Spinal cord (tissue), 10 donors: ENCODE results near the gene AIG1. TPM values are rescaled to one million over a fixed set of nuclear protein-coding genes. Genes with fewer than 3 reads are reported as not detected.
"Not testable (repeated sequence)": the region's sequence is repeated elsewhere in the genome, so short reads cannot be mapped to it uniquely, and the experiment has no call there.

Experiments
- DNase-seq, 6 donors: peaks; one replicate each; pipeline versions ENCODE4 v3.0.0 to v3.0.0-alpha.2; 2013 to 2015; ENCODE audit warnings: low spot score in 6 of 6, low read depth in 4 of 6
- H3K27ac ChIP-seq: one replicate; pipeline ENCODE4 v1.5.1; 2013; ENCODE audit warnings: low read depth, low read length, control low read depth
- H3K27me3 ChIP-seq: one replicate; pipeline ENCODE4 v1.6.1; 2013; ENCODE audit warnings: low read length; ENCODE audit not compliant: control insufficient read depth, insufficient read depth
- H3K36me3 ChIP-seq: one replicate; pipeline ENCODE4 v1.6.1; 2013; ENCODE audit warnings: low read length; ENCODE audit not compliant: control insufficient read depth, insufficient read depth
- H3K4me1 ChIP-seq: one replicate; pipeline ENCODE4 v1.6.1; 2013; ENCODE audit warnings: low read length; ENCODE audit not compliant: control insufficient read depth, insufficient read depth
- H3K4me3 ChIP-seq: one replicate; pipeline ENCODE4 v1.5.1; 2013; ENCODE audit warnings: low read depth, low read length, control low read depth
- H3K9me3 ChIP-seq: one replicate; pipeline ENCODE4 v1.6.1; 2013; ENCODE audit warnings: low read length; ENCODE audit not compliant: control insufficient read depth, insufficient read depth
- WGBS: methylation state at CpG from one replicate; pipeline ENCODE4 v1.1.5; 2013; ENCODE audit warnings: missing lambda C conversion rate; ENCODE audit not compliant: insufficient coverage; 5-methylcytosine and 5-hydroxymethylcytosine counted together
- polyA plus RNA-seq, 2 donors: library from polyadenylated mRNA; unstranded; fragments of 120-200 nt; gene quantifications; one replicate each; pipeline ENCODE4 v1.2.1, GENCODE V29; 2013; ENCODE audit not compliant: insufficient read length in 2 of 2
- total RNA-seq, 2 donors: library from RNA; depleted of rRNA in 1 of 2; stranded (reverse); fragments of 120-200 nt in 1 of 2; fragments of >200 nt in 1 of 2; gene quantifications; one replicate each; pipeline versions ENCODE4 v1.2.3 to v1.2.4, GENCODE V29; 2013 to 2014
- donor health status: healthy.

AIG1 gene
- total and polyA plus RNA-seq, 4 donors: 56.5 to 72.6 (median 70.3) TPM

GRCh38 chr6:143166247-143166695, 105.6 kb downstream of the AIG1 start:
- DNase-seq: no peak
- no peaks in the 10 kb centered on the region for H3K27me3 ChIP-seq
- H3K9me3 ChIP-seq: peaks cover 1% of the 10 kb centered on the region
- 87% methylated on average over 3 of the region's 5 CpGs for WGBS
- no peaks in the 10 kb centered on the region for H3K4me1 ChIP-seq
- no peak overlapping the region for H3K27ac ChIP-seq
- H3K36me3 ChIP-seq: no peaks in the 10 kb centered on the region
- H3K4me3 ChIP-seq: no peak overlapping the region

GRCh38 chr6:143167224-143167623, 106.5 kb downstream of the AIG1 start:
- H3K27me3 ChIP-seq: no peaks in the 10 kb centered on the region
- H3K9me3 ChIP-seq: peaks cover 4% of the 10 kb centered on the region
- no peak overlapping the region for H3K27ac ChIP-seq
- H3K4me1 ChIP-seq: no peaks in the 10 kb centered on the region
- DNase-seq: no peak
- H3K4me3 ChIP-seq: no peak overlapping the region
- no CpG with 5 or more reads among the region's 2 CpGs for WGBS
- no peaks in the 10 kb centered on the region for H3K36me3 ChIP-seq

- no CpG with 5 or more reads among the region's 4 CpGs for WGBS
- not testable (repeated sequence) for DNase-seq
These were observed 107.7 kb downstream of the AIG1 start for GRCh38 chr6:143168396-143168816.

GRCh38 chr6:143169440-143169839, 108.8 kb downstream of the AIG1 start:
- Histone ChIP-seq H3K27ac (no peak overlapping the region), H3K9me3 (peaks cover 6% of the 10 kb centered on the region), H3K4me3 (no peak overlapping the region), H3K4me1 (no peaks in the 10 kb centered on the region), H3K36me3 (no peaks in the 10 kb centered on the region), H3K27me3 (no peaks in the 10 kb centered on the region)
- DNase-seq: no peak

More at GRCh38 chr6:143168396-143168816, 107.7 kb downstream of the AIG1 start:
- not testable (repeated sequence) for H3K9me3 ChIP-seq, H3K36me3 ChIP-seq, H3K4me3 ChIP-seq, H3K27ac ChIP-seq, H3K27me3 ChIP-seq, H3K4me1 ChIP-seq

- Histone ChIP-seq H3K36me3 (peaks cover 3% of the 10 kb centered on the region), H3K27me3 (no peaks in the 10 kb centered on the region), H3K4me3 (no peak overlapping the region), H3K4me1 (no peaks in the 10 kb centered on the region), H3K27ac (no peak overlapping the region), H3K9me3 (peaks cover 6% of the 10 kb centered on the region)
- no peak for DNase-seq
These were observed 113.8 kb downstream of the AIG1 start for GRCh38 chr6:143174516-143174915.

- no peak overlapping the region for H3K27ac ChIP-seq
These were observed 114.3 kb downstream of the AIG1 start for GRCh38 chr6:143174951-143175350.

GRCh38 chr6:143176090-143177021, 115.7 kb downstream of the AIG1 start:
- Histone ChIP-seq H3K4me3 (no peak overlapping the region), H3K4me1 (no peaks in the 10 kb centered on the region), H3K9me3 (peaks cover 4% of the 10 kb centered on the region), H3K36me3 (peaks cover 3% of the 10 kb centered on the region), H3K27me3 (no peaks in the 10 kb centered on the region), H3K27ac (no peak overlapping the region)
- no peak for DNase-seq
- WGBS: 91% methylated on average over 7 of the region's 12 CpGs

More at GRCh38 chr6:143174951-143175350, 114.3 kb downstream of the AIG1 start:
- no peaks in the 10 kb centered on the region for H3K27me3 ChIP-seq
- WGBS: no CpG with 5 or more reads among the region's 1 CpG
- DNase-seq: no peak
- H3K36me3 ChIP-seq: peaks cover 3% of the 10 kb centered on the region
- no peak overlapping the region for H3K4me3 ChIP-seq
- no peaks in the 10 kb centered on the region for H3K4me1 ChIP-seq
- peaks cover 6% of the 10 kb centered on the region for H3K9me3 ChIP-seq

- H3K9me3 ChIP-seq: peaks cover 2% of the 10 kb centered on the region
- DNase-seq: no peak
- peaks cover 3% of the 10 kb centered on the region for H3K36me3 ChIP-seq
- H3K4me3 ChIP-seq: no peak overlapping the region
- 97% methylated on average over 4 of the region's 4 CpGs for WGBS
- no peaks in the 10 kb centered on the region for H3K4me1 ChIP-seq
- no peaks in the 10 kb centered on the region for H3K27me3 ChIP-seq
- H3K27ac ChIP-seq: no peak overlapping the region
These were observed 117.0 kb downstream of the AIG1 start for GRCh38 chr6:143177706-143178105.

- H3K27me3 ChIP-seq: no peaks in the 10 kb centered on the region
- H3K4me1 ChIP-seq: no peaks in the 10 kb centered on the region
- no peak for DNase-seq
- WGBS: no CpG with 5 or more reads among the region's 3 CpGs
- peaks cover 3% of the 10 kb centered on the region for H3K36me3 ChIP-seq
- no peak overlapping the region for H3K4me3 ChIP-seq
- no peaks in the 10 kb centered on the region for H3K9me3 ChIP-seq
- no peak overlapping the region for H3K27ac ChIP-seq
These were observed 118.4 kb downstream of the AIG1 start for GRCh38 chr6:143179096-143179495.
